ENCODE results near the gene LZTR1.

GRCh38 chr22:20937794-20938671 lies 44.1 kb upstream of the LZTR1 start:
- TF ChIP-seq, protein P1, sequence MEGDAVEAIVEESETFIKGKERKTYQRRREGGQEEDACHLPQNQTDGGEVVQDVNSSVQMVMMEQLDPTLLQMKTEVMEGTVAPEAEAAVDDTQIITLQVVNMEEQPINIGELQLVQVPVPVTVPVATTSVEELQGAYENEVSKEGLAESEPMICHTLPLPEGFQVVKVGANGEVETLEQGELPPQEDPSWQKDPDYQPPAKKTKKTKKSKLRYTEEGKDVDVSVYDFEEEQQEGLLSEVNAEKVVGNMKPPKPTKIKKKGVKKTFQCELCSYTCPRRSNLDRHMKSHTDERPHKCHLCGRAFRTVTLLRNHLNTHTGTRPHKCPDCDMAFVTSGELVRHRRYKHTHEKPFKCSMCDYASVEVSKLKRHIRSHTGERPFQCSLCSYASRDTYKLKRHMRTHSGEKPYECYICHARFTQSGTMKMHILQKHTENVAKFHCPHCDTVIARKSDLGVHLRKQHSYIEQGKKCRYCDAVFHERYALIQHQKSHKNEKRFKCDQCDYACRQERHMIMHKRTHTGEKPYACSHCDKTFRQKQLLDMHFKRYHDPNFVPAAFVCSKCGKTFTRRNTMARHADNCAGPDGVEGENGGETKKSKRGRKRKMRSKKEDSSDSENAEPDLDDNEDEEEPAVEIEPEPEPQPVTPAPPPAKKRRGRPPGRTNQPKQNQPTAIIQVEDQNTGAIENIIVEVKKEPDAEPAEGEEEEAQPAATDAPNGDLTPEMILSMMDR (IDR thresholded peaks at IDR 0.05; ENCODE audit: low read depth, low read length, missing input control) = no peak
- TF ChIP-seq YY1 (IDR thresholded peaks at IDR 0.05) (peak; percentile 20), REST (IDR thresholded peaks at IDR 0.05) (no peak), FOXA1 (IDR thresholded peaks at IDR 0.05) (no peak), JUND (IDR thresholded peaks at IDR 0.05) (no peak), EGR1 (IDR thresholded peaks at IDR 0.05; ENCODE audit: low read depth in 2 of 2) (no peak), GABPA (IDR thresholded peaks at IDR 0.05 in 1 of 2, conservative IDR thresholded peaks at IDR 0.05 in 1 of 2) (no peak)

Measured in liver (tissue), 3 donors.